ENCODE results near the gene CATSPER3. TPM values are rescaled to one million over a fixed set of nuclear protein-coding genes. Genes with fewer than 3 reads are reported as not detected.

CATSPER3 gene
- total RNA-seq, 4 donors from 2014 or later, result 0.34 TPM; not detected in 3

GRCh38 chr5:134975078-134975715 is 7.5 kb downstream of the CATSPER3 start:
- Histone ChIP-seq H3K4me3 (no peak overlapping the region), H3K4me1 (no peaks in the 10 kb centered on the region), H3K9me3 (peaks cover 14% of the 10 kb centered on the region), H3K27me3 (no peaks in the 10 kb centered on the region), H3K27ac (no peak overlapping the region), H3K36me3 (peaks cover 4% of the 10 kb centered on the region)
- no peak for TF ChIP-seq EP300 (IDR thresholded peaks at IDR 0.05)
- TF ChIP-seq POLR2A (IDR thresholded peaks at IDR 0.05), result no peak
- DNase-seq (ENCODE audit: low spot score in 2 of 2), result no peak
- WGBS, result 83% methylated on average over 2 of the region's 2 CpGs

- peaks cover 14% of the 10 kb centered on the region for H3K9me3 ChIP-seq
- H3K27ac ChIP-seq, result no peak overlapping the region
- TF ChIP-seq CTCF (IDR thresholded peaks at IDR 0.05) (no peak), POLR2AphosphoS5 (IDR thresholded peaks at IDR 0.05) (no peak), POLR2A (IDR thresholded peaks at IDR 0.05) (no peak), EP300 (IDR thresholded peaks at IDR 0.05) (no peak)
- H3K27me3 ChIP-seq, result no peaks in the 10 kb centered on the region
- no peak for DNase-seq (ENCODE audit: low spot score in 2 of 2)
- H3K4me1 ChIP-seq, result no peaks in the 10 kb centered on the region
- H3K4me3 ChIP-seq, result no peak overlapping the region
- no peaks in the 10 kb centered on the region for H3K36me3 ChIP-seq
These were observed 8.1 kb downstream of the CATSPER3 start for GRCh38 chr5:134975843-134976242.

- TF ChIP-seq POLR2AphosphoS5 (IDR thresholded peaks at IDR 0.05) (no peak), CTCF (IDR thresholded peaks at IDR 0.05) (no peak), EP300 (IDR thresholded peaks at IDR 0.05) (no peak), POLR2A (IDR thresholded peaks at IDR 0.05) (no peak)
- H3K27ac ChIP-seq, result no peak overlapping the region
- H3K4me1 ChIP-seq, result no peaks in the 10 kb centered on the region
- no peaks in the 10 kb centered on the region for H3K36me3 ChIP-seq
- no peak overlapping the region for H3K4me3 ChIP-seq
- 92% methylated on average over 1 of the region's 1 CpG for WGBS
- H3K9me3 ChIP-seq, result peaks cover 24% of the 10 kb centered on the region
- DNase-seq (ENCODE audit: low spot score in 2 of 2), result no peak
- no peaks in the 10 kb centered on the region for H3K27me3 ChIP-seq
These were observed 9.1 kb downstream of the CATSPER3 start for GRCh38 chr5:134976841-134977240.

- no peaks in the 10 kb centered on the region for H3K4me1 ChIP-seq
- DNase-seq (ENCODE audit: low spot score in 2 of 2), result no peak
- no peak overlapping the region for H3K27ac ChIP-seq
- H3K4me3 ChIP-seq, result no peak overlapping the region
- WGBS, result 67% methylated on average over 3 of the region's 3 CpGs
- H3K36me3 ChIP-seq, result no peaks in the 10 kb centered on the region
- TF ChIP-seq EP300 (IDR thresholded peaks at IDR 0.05) (no peak), POLR2AphosphoS5 (IDR thresholded peaks at IDR 0.05) (no peak), POLR2A (IDR thresholded peaks at IDR 0.05) (no peak), CTCF (IDR thresholded peaks at IDR 0.05) (no peak)
- H3K9me3 ChIP-seq, result peaks cover 39% of the 10 kb centered on the region
- no peaks in the 10 kb centered on the region for H3K27me3 ChIP-seq
These were observed 11.7 kb downstream of the CATSPER3 start for GRCh38 chr5:134979416-134979815.

GRCh38 chr5:134982230-134982629 is 14.5 kb downstream of the CATSPER3 start:
- Histone ChIP-seq H3K36me3 (no peaks in the 10 kb centered on the region), H3K9me3 (peaks cover 39% of the 10 kb centered on the region), H3K27ac (no peak overlapping the region), H3K4me3 (no peak overlapping the region), H3K4me1 (no peaks in the 10 kb centered on the region), H3K27me3 (no peaks in the 10 kb centered on the region)
- WGBS, result 97% methylated on average over 1 of the region's 1 CpG
- no peak for DNase-seq (ENCODE audit: low spot score in 2 of 2)
- TF ChIP-seq POLR2A (IDR thresholded peaks at IDR 0.05), result no peak
- TF ChIP-seq POLR2AphosphoS5 (IDR thresholded peaks at IDR 0.05), result no peak
- no peak for TF ChIP-seq CTCF (IDR thresholded peaks at IDR 0.05)

Data from suprapubic skin (tissue), 4 donors.